Activated CD4-positive, alpha-beta T cell treated with anti-CD3 and anti-CD28 coated beads, Interleukin-2, amount 50 U/mL, for 1 hour (primary cell): ENCODE results near the gene PSME3.

Source experiments
- DNase-seq: peaks from one replicate; pipeline ENCODE4 v3.0.0-alpha.2; 2020

Gene PSME3

DNA sequence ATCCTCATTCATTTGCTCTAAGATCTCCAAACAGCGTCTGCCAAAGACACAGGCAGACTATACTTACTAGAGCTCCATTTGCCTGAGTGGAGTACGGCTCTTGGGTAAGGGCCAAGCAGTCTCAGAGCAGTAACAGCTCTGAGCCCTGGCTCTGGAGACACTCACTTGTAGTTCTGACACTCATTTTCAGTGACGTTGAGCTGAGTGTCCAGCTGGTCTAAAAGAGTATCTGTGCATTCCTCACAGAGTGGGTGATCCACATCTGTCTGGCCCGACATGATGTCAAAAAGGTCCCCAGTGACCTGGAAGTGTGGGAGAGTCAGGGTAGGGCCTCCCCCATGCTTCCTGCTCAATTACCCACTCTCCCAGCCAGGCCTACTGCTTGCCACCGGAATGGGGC lies 14.8 kb upstream of the PSME3 start:
- no peak for DNase-seq

GRCh38 chr17:42819939-42820535 lies 13.2 kb upstream of the PSME3 start:
- peak; percentile 64 for DNase-seq

- no peak for DNase-seq
These were observed 12.0 kb upstream of the PSME3 start for GRCh38 chr17:42821176-42821575.

GRCh38 chr17:42827472-42827871 lies 5.7 kb upstream of the PSME3 start:
- DNase-seq, result no peak

- no peak for DNase-seq
These were observed 2.2 kb upstream of the PSME3 start for GRCh38 chr17:42830971-42831370.

DNA sequence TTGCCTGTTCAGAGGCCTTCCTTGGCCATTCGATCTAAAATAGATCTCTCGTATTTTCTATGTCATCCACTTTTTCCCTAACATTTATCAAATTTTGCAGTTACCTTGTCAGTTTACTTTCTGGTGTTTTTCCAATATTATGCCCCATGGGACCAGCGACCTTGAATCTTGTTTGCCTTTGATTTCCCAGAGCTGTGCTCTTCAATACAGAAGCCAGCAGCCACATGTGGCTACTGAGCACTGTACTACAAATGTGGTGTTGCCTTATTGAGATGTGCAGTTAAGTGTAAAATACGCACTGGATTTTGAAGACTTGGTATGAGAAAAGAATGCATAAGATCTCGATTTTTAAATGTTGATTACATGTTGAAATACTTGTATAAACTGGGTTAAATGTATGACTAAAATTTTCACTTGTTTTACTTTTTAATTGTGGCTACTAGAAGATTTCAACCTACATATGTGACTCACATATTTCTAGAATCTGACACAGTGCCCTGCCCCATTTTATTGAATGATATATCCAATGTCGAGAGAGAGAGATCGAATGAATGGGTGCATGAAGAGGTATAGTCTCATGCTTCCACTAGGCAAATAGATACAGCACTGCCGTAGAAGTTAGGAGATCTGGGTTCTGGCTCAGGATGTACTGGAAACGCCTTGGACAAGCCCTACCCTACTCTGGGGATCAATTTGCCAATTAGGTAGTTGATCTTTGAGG lies 824 bp upstream of the PSME3 start:
- no peak for DNase-seq

- no peak for DNase-seq
These were observed 698 bp downstream of the PSME3 start for GRCh38 chr17:42833767-42834422.

- DNase-seq, result no peak
These were observed 2.5 kb downstream of the PSME3 start for GRCh38 chr17:42835732-42836131.

DNA sequence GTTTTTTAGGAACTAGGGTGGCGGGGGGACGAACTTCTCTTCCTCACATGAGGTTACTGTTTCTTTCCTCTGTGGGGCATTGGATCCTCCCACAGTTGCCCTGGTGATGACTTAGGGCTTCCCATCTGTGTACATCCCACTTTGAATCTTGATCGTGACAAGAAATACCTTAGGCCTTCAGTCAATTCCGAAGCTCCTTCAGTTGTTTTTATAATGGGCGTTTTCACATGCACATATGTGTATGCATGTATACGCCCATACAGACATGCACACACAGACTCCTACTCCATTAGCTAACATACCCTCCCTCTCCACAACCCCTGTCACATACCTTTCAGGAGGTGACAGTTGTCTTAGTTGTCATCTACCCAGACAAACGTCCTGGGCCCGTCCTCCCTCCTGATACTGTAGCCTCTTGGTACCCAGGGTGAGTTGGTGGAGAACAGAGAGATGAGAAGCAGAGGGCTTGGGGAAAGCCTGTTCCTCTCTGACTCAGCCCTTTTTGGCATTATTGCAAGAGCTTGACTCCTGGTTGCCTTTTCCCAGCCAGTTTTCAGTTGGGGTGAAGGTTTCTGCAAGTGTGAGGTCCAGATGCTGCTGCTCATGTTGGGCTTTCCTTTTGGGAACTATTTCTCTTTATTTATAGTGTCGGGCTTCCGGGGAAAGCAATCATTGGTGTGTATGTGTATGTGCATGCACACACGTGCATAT lies 8.9 kb downstream of the PSME3 start:
- DNase-seq, result no peak

- no peak for DNase-seq
These were observed 10.2 kb downstream of the PSME3 start for GRCh38 chr17:42843358-42843934.

DNA sequence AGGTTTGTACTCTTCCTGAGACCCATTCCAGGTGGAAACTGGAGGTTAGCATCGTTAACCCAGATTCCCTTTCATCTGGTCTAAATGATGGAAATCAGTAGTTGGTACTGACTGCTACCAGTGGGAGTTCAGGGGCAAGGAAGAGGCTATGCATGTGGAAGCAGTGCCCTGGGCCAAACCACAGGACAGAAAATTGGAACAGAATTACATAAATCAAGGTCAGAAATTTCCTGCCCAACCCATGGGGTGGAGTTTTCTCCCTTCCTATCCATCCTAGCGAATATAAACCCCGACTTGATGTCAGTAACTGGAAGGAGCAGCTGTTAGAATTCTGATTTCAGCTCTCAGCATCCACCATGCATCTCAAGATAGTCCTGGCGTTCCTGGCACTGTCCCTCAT lies 11.1 kb downstream of the PSME3 start, which contains the start of gene AOC2:
Gene AOC2, plus strand, starts transcription at position 310 of the 400 bp plus-strand sequence. Its CDS starts 47 bp downstream, at position 357.
- no peak for DNase-seq

GRCh38 chr17:42844761-42845555 lies 11.8 kb downstream of the PSME3 start:
- no peak for DNase-seq

DNA sequence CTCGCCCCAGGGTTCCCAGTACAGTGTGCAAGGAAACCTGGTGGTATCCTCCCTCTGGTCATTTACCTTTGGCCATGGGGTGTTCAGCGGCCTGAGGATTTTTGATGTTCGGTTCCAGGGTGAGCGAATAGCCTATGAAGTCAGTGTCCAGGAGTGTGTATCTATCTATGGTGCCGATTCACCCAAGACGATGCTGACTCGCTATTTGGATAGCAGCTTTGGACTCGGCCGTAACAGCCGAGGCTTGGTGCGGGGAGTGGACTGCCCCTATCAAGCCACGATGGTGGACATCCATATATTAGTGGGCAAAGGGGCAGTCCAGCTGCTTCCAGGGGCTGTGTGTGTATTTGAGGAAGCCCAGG lies 12.3 kb downstream of the PSME3 start:
- DNase-seq, result no peak

DNA sequence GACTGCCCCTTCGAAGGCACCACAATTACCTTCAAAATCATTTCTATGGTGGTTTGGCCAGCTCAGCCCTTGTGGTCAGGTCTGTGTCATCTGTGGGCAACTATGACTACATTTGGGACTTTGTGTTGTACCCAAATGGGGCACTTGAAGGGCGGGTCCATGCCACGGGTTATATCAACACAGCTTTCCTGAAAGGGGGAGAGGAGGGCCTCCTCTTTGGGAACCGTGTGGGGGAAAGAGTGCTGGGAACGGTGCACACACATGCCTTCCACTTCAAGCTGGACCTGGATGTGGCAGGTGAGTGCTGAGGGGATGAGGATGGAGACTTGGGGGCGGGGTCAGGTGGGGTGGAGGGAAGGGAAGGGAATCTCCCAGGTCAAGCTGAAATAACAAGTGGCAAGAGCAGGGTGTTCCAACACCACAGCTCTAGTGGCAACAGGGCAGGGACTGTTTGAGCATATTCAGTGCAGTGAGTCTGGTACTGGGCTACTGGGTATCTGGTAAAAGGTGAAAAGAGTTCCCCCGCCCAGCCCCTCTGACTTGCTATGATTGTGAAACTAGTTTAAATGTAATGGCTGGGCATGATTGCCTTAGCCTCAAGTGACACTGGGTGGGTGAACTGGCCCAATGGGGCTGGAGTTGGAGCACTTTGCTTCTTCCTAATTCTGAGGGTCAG lies 12.9 kb downstream of the PSME3 start:
- no peak for DNase-seq

- no peak for DNase-seq
These were observed 13.5 kb downstream of the PSME3 start for GRCh38 chr17:42846594-42847280.

DNA sequence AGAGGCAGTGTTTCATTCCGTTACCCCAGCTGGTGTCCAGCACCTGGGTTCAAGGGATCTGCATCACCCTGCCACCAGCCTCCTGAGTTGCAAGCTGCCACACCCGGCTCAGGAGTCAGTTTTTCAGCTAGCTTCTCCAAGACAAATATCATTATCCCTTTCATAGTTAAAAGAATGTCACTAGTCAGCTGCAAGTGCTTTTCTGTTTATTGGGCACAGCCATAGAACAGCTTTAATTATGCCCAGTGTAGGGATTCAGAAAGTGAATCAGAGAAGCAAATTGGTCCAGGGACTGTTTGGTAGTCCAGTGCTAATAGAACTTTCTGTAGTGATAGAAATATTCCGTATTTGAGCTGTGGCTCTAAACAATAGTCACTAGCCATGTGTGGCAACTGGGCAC lies 14.9 kb downstream of the PSME3 start:
- no peak for DNase-seq

- no peak for DNase-seq
These were observed 15.8 kb downstream of the PSME3 start for GRCh38 chr17:42849031-42849430.

- DNase-seq, result no peak
These were observed 16.4 kb downstream of the PSME3 start for GRCh38 chr17:42849451-42850181.

DNA sequence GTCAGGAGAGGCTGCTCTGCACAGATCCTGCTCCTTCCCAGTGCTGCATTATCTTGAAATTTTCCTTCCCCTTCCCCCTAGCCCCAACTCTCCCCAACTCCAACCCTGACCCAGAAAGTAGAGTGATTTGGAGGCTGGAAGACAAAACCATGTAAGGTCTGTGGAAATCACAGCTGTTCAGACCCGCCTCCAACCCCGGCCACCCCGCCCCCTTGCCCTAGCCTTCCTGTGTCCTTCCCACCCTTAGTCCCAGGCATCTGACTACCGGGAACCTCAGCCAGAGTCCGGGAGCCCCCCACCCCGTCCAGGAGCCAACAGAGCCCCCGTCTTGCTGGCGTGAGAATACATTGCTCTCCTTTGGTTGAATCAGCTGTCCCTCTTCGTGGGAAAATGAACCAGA lies 17.8 kb downstream of the PSME3 start, which contains the start of gene AOC3:
Gene AOC3, plus strand, starts transcription at position 246 of the 400 bp plus-strand sequence. Its CDS starts 145 bp downstream, at position 391.
- DNase-seq, result no peak
